ENCODE measurements around the gene SLC2A8.

The SLC2A8 gene

GRCh38 chr9:127388037-127388855 lies 8.7 kb upstream of the SLC2A8 start:
- TF ChIP-seq CTCF (IDR thresholded peaks at IDR 0.05), result no peak
- peak; percentile 76 for DNase-seq (ENCODE audit: low spot score)
- H3K27ac ChIP-seq, result peak overlapping the region in 1 of 2 donors; percentile 56
- no peak overlapping the region for H3K4me3 ChIP-seq

GRCh38 chr9:127388856-127389238 lies 8.1 kb upstream of the SLC2A8 start:
- TF ChIP-seq CTCF (IDR thresholded peaks at IDR 0.05), result no peak
- DNase-seq (ENCODE audit: low spot score), result peak; percentile 52
- H3K4me3 ChIP-seq, result no peak overlapping the region
- peak overlapping the region in 1 of 2 donors; percentile 56 for H3K27ac ChIP-seq

- Histone ChIP-seq H3K4me3 (no peak overlapping the region), H3K27ac (peak overlapping the region in 1 of 2 donors; percentile 56)
- peak; percentile 33 for DNase-seq (ENCODE audit: low spot score)
- no peak for TF ChIP-seq CTCF (IDR thresholded peaks at IDR 0.05)
Measured at GRCh38 chr9:127389381-127390247, 7.4 kb upstream of the SLC2A8 start.

- no peak for TF ChIP-seq CTCF (IDR thresholded peaks at IDR 0.05)
- no peak overlapping the region for H3K4me3 ChIP-seq
- no peak for DNase-seq (ENCODE audit: low spot score)
- H3K27ac ChIP-seq, result no peak overlapping the region
Measured at GRCh38 chr9:127390248-127390545, 6.8 kb upstream of the SLC2A8 start.

- no peak for TF ChIP-seq CTCF (IDR thresholded peaks at IDR 0.05)
- H3K4me3 ChIP-seq, result no peak overlapping the region
- H3K27ac ChIP-seq, result no peak overlapping the region
- DNase-seq (ENCODE audit: low spot score), result peak; percentile 45
Measured at GRCh38 chr9:127390563-127390962, 6.4 kb upstream of the SLC2A8 start.

- H3K4me3 ChIP-seq, result no peak overlapping the region
- DNase-seq (ENCODE audit: low spot score), result peak; percentile 66
- no peak overlapping the region for H3K27ac ChIP-seq
- no peak for TF ChIP-seq CTCF (IDR thresholded peaks at IDR 0.05)
Measured at GRCh38 chr9:127392166-127392565, 4.8 kb upstream of the SLC2A8 start.
